B cell (primary cell): ENCODE data around the gene PLSCR3. TPM values are rescaled to one million over a fixed set of nuclear protein-coding genes. Genes with fewer than 3 reads are reported as not detected.

Experiments
- ATAC-seq: fragments of 200-7000 bp; cut with Tn5 transposase; one replicate; pipeline ENCODE4 v1.10.0; 2021; ENCODE audit warnings: low read depth, mild to moderate bottlenecking, moderate number of reproducible peaks, moderate library complexity
- CTCF ChIA-PET: fragments of 350-600 bp; sonication (Branson Sonifier 250); formaldehyde crosslinking; loops from one replicate; lab custom pipeline; 2021; ENCODE audit warnings: antibody characterized with exemption, inconsistent platforms; lab: Charles Lee
- POLR2A ChIA-PET: fragments of 350-600 bp; sonication (Branson Sonifier 250); formaldehyde crosslinking; loops from one replicate; lab custom pipeline; 2021; ENCODE audit warnings: antibody characterized with exemption; lab: Charles Lee
- DNase-seq: peaks from one replicate; pipeline ENCODE4 v3.0.0; 2013
- H2AFZ ChIP-seq: 2 replicates; pipeline ENCODE4 v1.6.1; 2012; ENCODE audit warnings: mild to moderate bottlenecking, low read depth, low read length; ENCODE audit not compliant: insufficient read depth, poor library complexity, severe bottlenecking
- H3K27ac ChIP-seq, 2 donors: 1 replicate in 1 of 2; 2 replicates in 1 of 2; pipeline ENCODE4 v1.5.1; 2012 to 2013; ENCODE audit warnings: low read length in 2 of 2, mild to moderate bottlenecking in 2 of 2, moderate library complexity in 1 of 2
- H3K27me3 ChIP-seq, 4 experiments: fragments of 200-600 bp in 1 of 4; sonication (generic) in 1 of 4; replicated peaks in 1 of 4; 1 replicate in 2 of 4; 2 replicates in 2 of 4; pipeline versions ENCODE4 v1.6.1 to v1.7.0; 2013 to 2016; ENCODE audit warnings: low read length in 3 of 4, mild to moderate bottlenecking in 2 of 4, mixed read lengths in 1 of 4, moderate library complexity in 1 of 4; ENCODE audit not compliant: insufficient read depth in 4 of 4, control insufficient read depth in 3 of 4; ENCODE audit errors: control extremely low read depth in 1 of 4
- H3K36me3 ChIP-seq, 2 experiments: replicated peaks in 1 of 2; 1 replicate in 1 of 2; 2 replicates in 1 of 2; pipeline versions ENCODE4 v1.6.1 to v1.7.1; 2013; ENCODE audit warnings: low read length in 1 of 2; ENCODE audit not compliant: insufficient read depth in 2 of 2, control insufficient read depth in 1 of 2; ENCODE audit errors: control extremely low read depth in 1 of 2, extremely low read depth in 1 of 2
- H3K4me1 ChIP-seq, 2 donors: fragments of 200-600 bp in 1 of 2; sonication (generic) in 1 of 2; 1 replicate in 1 of 2; 2 replicates in 1 of 2; pipeline versions ENCODE4 v1.5.1 to v1.6.1; 2013 to 2017; ENCODE audit warnings: low read length in 2 of 2; ENCODE audit not compliant: control insufficient read depth in 2 of 2, insufficient read depth in 2 of 2
- H3K4me2 ChIP-seq: replicated peaks from 2 replicates; pipeline ENCODE3; 2012; ENCODE audit warnings: mild to moderate bottlenecking, low read depth, low read length; ENCODE audit not compliant: poor library complexity, severe bottlenecking
- H3K4me3 ChIP-seq, 5 experiments: fragments of 200-600 bp in 1 of 5; sonication (generic) in 1 of 5; 1 replicate in 3 of 5; 2 replicates in 2 of 5; pipeline versions ENCODE4 v1.5.1 to v1.7.0; 2011 to 2016; ENCODE audit warnings: low read length in 4 of 5, mild to moderate bottlenecking in 4 of 5, low read depth in 2 of 5, control low read depth in 1 of 5, moderate library complexity in 1 of 5; ENCODE audit not compliant: insufficient read depth in 1 of 5; ENCODE audit errors: control extremely low read depth in 1 of 5, extremely low read depth in 1 of 5
- H3K79me2 ChIP-seq: fragments of 200-600 bp; sonication (generic); one replicate; pipeline ENCODE4 v1.6.0; 2016; ENCODE audit warnings: low read length; ENCODE audit not compliant: control insufficient read depth, insufficient read depth
- H3K9ac ChIP-seq: fragments of 200-600 bp; sonication (generic); 2 replicates; pipeline ENCODE4 v1.6.1; 2017; ENCODE audit warnings: mild to moderate bottlenecking, low read length, moderate library complexity
- H3K9me3 ChIP-seq, 3 donors: one replicate each; pipeline versions ENCODE4 v1.6.1 to v1.7.1; 2013; ENCODE audit warnings: low read length in 2 of 3; ENCODE audit not compliant: control insufficient read depth in 2 of 3, insufficient read depth in 1 of 3; ENCODE audit errors: control extremely low read depth in 1 of 3
- H4K20me1 ChIP-seq: 2 replicates; pipeline ENCODE4 v1.6.0; 2012; ENCODE audit warnings: mild to moderate bottlenecking, low read length; ENCODE audit not compliant: insufficient read depth, control insufficient read depth, poor library complexity, severe bottlenecking
- H3K27ac Mint-ChIP-seq: one replicate; pipeline ENCODE4 v1.8.0; 2021; ENCODE audit warnings: mixed read lengths
- H3K27me3 Mint-ChIP-seq: one replicate; pipeline ENCODE4 v1.8.0; 2021; ENCODE audit warnings: mixed read lengths
- H3K4me1 Mint-ChIP-seq: one replicate; pipeline ENCODE4 v1.8.0; 2021; ENCODE audit warnings: mixed read lengths
- H3K4me3 Mint-ChIP-seq: one replicate; pipeline ENCODE4 v1.8.0; 2021; ENCODE audit warnings: mixed read lengths
- H3K9me3 Mint-ChIP-seq: one replicate; pipeline ENCODE4 v1.8.0; 2022; ENCODE audit warnings: mixed read lengths; ENCODE audit not compliant: insufficient read depth
- CTCF ChIP-seq: fragments of 200-600 bp; IDR thresholded peaks from one replicate; pipeline ENCODE4 v1.8.0; 2022; ENCODE audit warnings: antibody characterized with exemption, mild to moderate bottlenecking
- EZH2 ChIP-seq: IDR thresholded peaks from 2 replicates; pipeline ENCODE4 v1.6.1; 2012; ENCODE audit warnings: borderline replicate concordance, low read depth, mild to moderate bottlenecking, moderate library complexity, low read length; ENCODE audit not compliant: insufficient read depth, poor library complexity, severe bottlenecking
- WGBS: methylation state at CpG from one replicate; pipeline ENCODE4 v1.1.5; 2013; ENCODE audit warnings: missing lambda C conversion rate; ENCODE audit not compliant: insufficient coverage; 5-methylcytosine and 5-hydroxymethylcytosine counted together
- intact Hi-C: fragments of 100-400 bp; cut with micrococcal nuclease; formaldehyde crosslinking; loops from one replicate; pipeline ENCODE4 v1.10.0; 2022
- polyA plus RNA-seq: library from polyadenylated mRNA; depleted of rRNA; stranded (reverse); fragments of >200 nt; gene quantifications from 2 replicates; pipeline ENCODE4 v1.2.3, GENCODE V29; 2012
- total RNA-seq, 2 donors: library from RNA; stranded (reverse); fragments of 120-200 nt in 1 of 2; gene quantifications; 1 replicate in 1 of 2; 2 replicates in 1 of 2; pipeline versions ENCODE4 v1.2.3 to v1.2.4, GENCODE V29; 2013 to 2022

PLSCR3 gene
- total and polyA plus RNA-seq, 2 donors (not counting 1 experiment from before 2014, with no cell fraction given), result 31.6 to 122 TPM

GRCh38 chr17:7383371-7383741 lies 11.0 kb downstream of the PLSCR3 start:
- Mint-ChIP-seq H3K4me1 (peaks cover 14% of the 10 kb centered on the region), H3K4me3 (peak overlapping the region; percentile 89), H3K27ac (no peak overlapping the region), H3K27me3 (peaks cover 32% of the 10 kb centered on the region), H3K9me3 (no peaks in the 10 kb centered on the region)
- ATAC-seq, result no peak
- intact Hi-C loops, result no loop called here
- Histone ChIP-seq H3K9me3 (peaks cover 2 to 19% (median 2%) of the 10 kb centered on the region in 3 donors), H3K79me2 (no peaks in the 10 kb centered on the region), H3K4me3 (peak overlapping the region in 4 of 5 experiments; percentile 70 to 78 (median 76)), H3K27ac (no peak overlapping the region), H3K4me2 (peak overlapping the region; percentile 88), H3K27me3 (peaks cover 0 to 43% (median 14%) of the 10 kb centered on the region in 4 experiments), H4K20me1 (no peaks in the 10 kb centered on the region), H3K9ac (peak overlapping the region; percentile 79), H2AFZ (peak overlapping the region; percentile 94), H3K4me1 (peaks cover 19% of the 10 kb centered on the region in 2 donors), H3K36me3 (no peaks in the 10 kb centered on the region)
- no peak for TF ChIP-seq CTCF
- TF ChIP-seq EZH2, result no peak
- 93% methylated on average over 11 of the region's 11 CpGs for WGBS
- DNase-seq, result no peak
- CTCF ChIA-PET, result interaction anchor here (1.4 to 1.7 kb wide), 2 partner anchors 19 to 53 kb away, joined by 4 read pairs; no protein-coding TSS in a partner anchor
- POLR2A ChIA-PET, result interaction anchor here (0.5 to 0.8 kb wide), 2 partner anchors 303 to 864 kb away, joined by 3 to 4 read pairs; partner anchors contain the start of gene CTC1

GRCh38 chr17:7382901-7383300 lies 11.4 kb downstream of the PLSCR3 start:
- intact Hi-C loops, result no loop called here
- Mint-ChIP-seq H3K9me3 (no peaks in the 10 kb centered on the region), H3K4me1 (peaks cover 14% of the 10 kb centered on the region), H3K27ac (no peak overlapping the region), H3K4me3 (peak overlapping the region; percentile 26), H3K27me3 (peaks cover 32% of the 10 kb centered on the region)
- DNase-seq (peak; percentile 10), ATAC-seq (no peak)
- ChIA-PET CTCF (interaction anchor here (0.6 to 1.7 kb wide), 2 partner anchors 54 to 70 kb away, joined by 4 read pairs; no protein-coding TSS in a partner anchor), POLR2A (no interaction called here)
- Histone ChIP-seq H4K20me1 (no peaks in the 10 kb centered on the region), H3K79me2 (no peaks in the 10 kb centered on the region), H3K9ac (no peak overlapping the region), H3K4me1 (peaks cover 19% of the 10 kb centered on the region in 2 donors), H3K27ac (no peak overlapping the region), H2AFZ (no peak overlapping the region), H3K27me3 (peaks cover 0 to 43% (median 14%) of the 10 kb centered on the region in 4 experiments), H3K4me2 (no peak overlapping the region), H3K4me3 (no peak overlapping the region), H3K9me3 (peaks cover 2 to 19% (median 2%) of the 10 kb centered on the region in 3 donors), H3K36me3 (no peaks in the 10 kb centered on the region)
- no peak for TF ChIP-seq EZH2
- WGBS, result 97% methylated on average over 10 of the region's 10 CpGs
